ENCODE results near the gene OGFOD3.

GRCh38 chr17:82444284-82444893, 26.0 kb upstream of the OGFOD3 start:
- TF ChIP-seq CTCF (IDR thresholded peaks at IDR 0.05 in 4 of 5, conservative IDR thresholded peaks at IDR 0.05 in 1 of 5), result no peak
- TF ChIP-seq POLR2A (IDR thresholded peaks at IDR 0.05), result no peak

Measured in gastrocnemius medialis (tissue), 4 donors.